Hepatocyte (in vitro differentiated cells): ENCODE data around the gene DHRS9.
"Not testable (repeated sequence)": the region's sequence is repeated elsewhere in the genome, so short reads cannot be mapped to it uniquely, and the experiment has no call there.

Experiments
- CTCF ChIP-seq: fragments of 200-600 bp; sonication (generic); IDR thresholded peaks from 2 replicates; pipeline ENCODE4 v1.5.1; 2016; ENCODE audit warnings: antibody characterized with exemption, mild to moderate bottlenecking; ENCODE audit not compliant: poor library complexity
- EZH2 ChIP-seq: fragments of 200-600 bp; sonication (generic); IDR thresholded peaks from 2 replicates; pipeline ENCODE4 v1.6.1; 2016; ENCODE audit warnings: antibody characterized with exemption, mild to moderate bottlenecking, borderline replicate concordance
- EZH2phosphoT487 ChIP-seq: fragments of 200-600 bp; sonication (generic); IDR thresholded peaks from one replicate; pipeline ENCODE4 v1.6.1; 2018; ENCODE audit warnings: antibody characterized with exemption, mild to moderate bottlenecking, low read depth, moderate library complexity; ENCODE audit not compliant: unreplicated experiment, severe bottlenecking

- TF ChIP-seq EZH2, CTCF, EZH2phosphoT487: not testable (repeated sequence)
These were observed 14.8 kb upstream of the DHRS9 start for GRCh38 chr2:169054575-169054974.
